Fibroblast of skin of abdomen (primary cell): Measurements from ENCODE around the gene POM121L12. TPM values are rescaled to one million over a fixed set of nuclear protein-coding genes. Genes with fewer than 3 reads are reported as not detected.

Source experiments
- DNase-seq: peaks from one replicate; pipeline ENCODE4 v3.0.0-alpha.2; 2013
- polyA plus RNA-seq, 2 experiments: library from polyadenylated mRNA; unstranded; fragments of 120-200 nt; gene quantifications; one replicate each; pipeline ENCODE4 v1.2.1, GENCODE V29; 2013; ENCODE audit not compliant: insufficient read length in 2 of 2

Gene POM121L12
- not detected for polyA plus RNA-seq (2013, experiment 1 of 2; ENCODE audit: insufficient read length)
- polyA plus RNA-seq (2013, experiment 2 of 2; ENCODE audit: insufficient read length) = not detected

- DNase-seq = no peak
These were observed at the start of gene POM121L12 for GRCh38 chr7:53035499-53036412. Gene POM121L12 (plus strand): TSS chr7:53035633. CDS start chr7:53035672, 39 bp downstream.

DNA sequence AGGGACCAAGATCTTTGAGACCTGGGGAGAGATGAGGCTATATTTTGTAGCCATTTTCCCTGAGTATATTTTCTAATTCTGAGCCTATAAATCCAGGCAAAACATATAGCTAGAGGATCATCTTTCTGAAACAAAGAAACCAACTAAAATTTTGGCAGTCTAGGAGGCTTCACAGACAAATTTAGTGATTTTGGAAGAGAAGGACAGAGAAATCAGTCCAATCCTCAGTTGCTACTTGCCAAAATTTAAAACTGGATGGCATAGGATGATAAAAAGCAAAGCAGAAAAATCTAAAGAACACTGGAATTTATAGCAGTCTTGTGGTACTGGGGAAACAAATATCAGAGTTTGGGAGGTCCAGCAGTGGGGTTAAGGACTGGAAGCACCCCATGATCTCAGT is 43.4 kb upstream of the POM121L12 start:
- no peak for DNase-seq

DNA sequence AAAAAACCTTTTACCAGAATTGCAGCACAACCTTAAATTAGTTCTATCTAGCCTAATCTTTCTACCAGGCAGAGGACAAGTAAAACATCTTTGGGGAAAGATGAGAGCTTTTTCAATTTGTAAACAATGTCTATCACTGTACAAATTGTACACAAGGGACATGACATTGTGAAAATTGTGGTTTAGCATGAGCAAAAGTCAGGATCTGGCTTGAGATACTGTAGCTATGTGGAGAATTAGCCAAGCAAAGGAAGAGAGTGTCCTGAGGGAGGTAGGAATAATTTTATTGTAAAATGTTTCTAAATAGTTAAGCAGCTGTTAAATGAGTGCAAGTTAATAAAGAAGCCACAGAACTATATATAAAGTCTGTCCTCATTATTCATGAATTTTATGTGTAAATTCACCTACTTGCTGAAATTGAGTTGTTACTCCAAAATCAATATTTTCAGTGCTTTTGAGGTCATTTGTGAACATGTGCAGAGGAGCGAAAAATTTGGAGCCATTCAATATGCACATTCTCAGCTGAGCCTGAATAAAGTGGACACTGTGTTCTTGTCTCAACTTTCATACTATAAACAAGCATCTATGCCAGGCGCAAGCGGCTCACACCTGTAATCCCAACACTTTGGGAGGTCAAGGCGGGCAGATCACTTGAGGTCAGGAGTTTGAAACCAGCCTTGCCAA is 42.8 kb upstream of the POM121L12 start:
- no peak for DNase-seq

GRCh38 chr7:52995676-52996075 is 39.8 kb upstream of the POM121L12 start:
- DNase-seq = no peak

DNA sequence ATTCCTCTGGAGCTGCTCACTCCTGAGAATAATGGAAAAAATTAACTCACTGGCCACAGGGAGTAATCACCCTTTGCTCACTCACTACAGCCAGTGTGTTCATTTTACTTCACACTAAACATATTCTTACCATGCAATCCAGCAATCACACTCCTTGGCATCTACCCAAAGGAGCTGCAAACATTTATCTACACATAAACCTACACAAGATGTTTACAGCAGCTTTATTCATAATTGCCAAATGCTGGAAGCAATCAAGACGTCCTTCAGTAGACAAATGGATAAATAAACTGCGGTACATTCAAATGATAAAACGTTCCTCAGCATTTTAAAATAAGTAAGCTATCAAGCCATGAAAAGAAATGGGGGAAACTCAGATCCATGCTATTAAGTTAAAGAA is 34.2 kb upstream of the POM121L12 start:
- DNase-seq = no peak

GRCh38 chr7:53002389-53002788 is 33.0 kb upstream of the POM121L12 start:
- no peak for DNase-seq

DNA sequence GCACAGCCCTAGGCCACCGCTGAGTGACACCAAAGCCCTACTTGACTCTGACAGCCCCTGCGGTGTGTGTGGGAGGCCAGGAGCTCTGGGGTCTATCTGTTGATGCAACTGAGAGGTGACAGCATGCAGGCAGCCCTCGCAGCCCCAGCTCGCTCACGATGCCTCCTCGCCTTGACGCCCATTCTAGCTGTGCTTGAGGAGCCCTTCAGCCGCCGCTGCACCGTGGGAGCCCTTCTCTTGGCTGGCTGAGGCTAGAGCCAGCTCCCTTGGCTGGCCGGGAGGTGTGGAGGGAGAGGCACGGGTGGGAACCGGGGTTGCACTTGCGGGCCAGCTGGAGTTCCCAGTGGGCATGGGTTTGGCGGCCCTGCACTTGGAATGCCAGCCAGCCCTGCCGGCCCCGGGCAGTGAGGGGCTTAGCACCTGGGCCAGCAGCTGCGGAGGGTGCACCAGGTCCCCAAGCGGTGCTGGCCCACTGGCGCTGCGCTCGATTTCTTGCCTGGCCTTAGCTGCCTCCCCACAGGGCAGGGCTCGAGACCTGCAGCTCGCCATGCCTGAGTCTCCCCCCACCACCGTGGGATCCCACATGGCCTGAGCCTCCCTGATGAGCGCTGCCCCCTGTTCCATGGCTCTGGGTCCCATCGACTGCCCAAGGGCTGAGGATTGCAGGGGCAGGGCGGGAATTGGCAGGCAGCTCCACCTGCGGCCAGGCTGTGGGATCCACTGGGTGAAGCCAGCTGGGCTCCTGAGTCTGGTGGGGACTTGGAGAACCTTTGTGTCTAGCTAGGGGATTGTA is 31.6 kb upstream of the POM121L12 start:
- DNase-seq = no peak

GRCh38 chr7:53013925-53014324 is 21.5 kb upstream of the POM121L12 start:
- no peak for DNase-seq

- DNase-seq = no peak
These were observed 20.0 kb upstream of the POM121L12 start for GRCh38 chr7:53015463-53015862.

GRCh38 chr7:53022893-53023292 is 12.5 kb upstream of the POM121L12 start:
- DNase-seq = no peak

GRCh38 chr7:53048638-53049037 is 13.2 kb downstream of the POM121L12 start:
- no peak for DNase-seq

GRCh38 chr7:53050433-53050832 is 15.0 kb downstream of the POM121L12 start:
- no peak for DNase-seq

- no peak for DNase-seq
These were observed 24.2 kb downstream of the POM121L12 start for GRCh38 chr7:53059591-53059990.

- DNase-seq = no peak
These were observed 24.6 kb downstream of the POM121L12 start for GRCh38 chr7:53060066-53060465.

- DNase-seq = no peak
These were observed 27.4 kb downstream of the POM121L12 start for GRCh38 chr7:53062796-53063195.

DNA sequence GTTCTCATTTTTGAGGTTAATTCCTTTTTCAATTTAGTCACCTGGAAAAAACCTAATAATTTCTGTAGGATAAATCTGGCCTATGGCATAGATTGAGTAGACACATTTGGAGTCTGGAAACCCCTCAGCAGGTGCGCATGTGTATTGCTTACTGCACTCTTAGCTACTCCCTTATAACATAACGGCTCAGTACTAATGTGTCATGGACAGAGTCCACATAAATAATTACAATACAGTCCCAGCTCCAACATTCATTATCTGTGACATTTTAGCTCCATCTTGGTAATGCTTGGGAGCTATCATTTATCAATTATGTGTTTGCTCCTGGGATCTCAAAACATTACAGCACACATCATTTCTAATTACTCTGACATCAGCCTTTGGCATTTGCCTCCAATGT is 33.2 kb downstream of the POM121L12 start:
- DNase-seq = no peak

DNA sequence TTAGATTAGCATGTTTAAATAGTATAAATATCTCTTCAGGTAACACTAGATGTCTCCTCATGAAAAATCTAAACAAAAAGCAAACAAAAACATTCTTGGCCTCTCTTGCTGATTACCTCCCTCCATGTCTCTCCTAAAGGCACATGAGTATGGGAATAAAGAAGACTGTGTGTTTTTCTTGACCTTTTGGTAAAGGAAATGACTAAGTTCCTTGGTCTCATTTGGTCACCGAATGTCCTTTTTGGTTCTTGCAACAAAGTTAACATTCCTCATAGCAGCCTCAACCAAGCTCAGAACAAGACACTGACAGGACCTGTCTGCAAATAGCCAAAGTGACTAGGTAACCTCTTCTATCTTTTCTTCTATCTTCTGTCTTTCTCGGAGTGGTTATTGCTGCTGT is 35.5 kb downstream of the POM121L12 start:
- no peak for DNase-seq
